ENCODE data around the gene PARP12. TPM values are rescaled to one million over a fixed set of nuclear protein-coding genes. Genes with fewer than 3 reads are reported as not detected.

Gene PARP12
- total and polyA plus RNA-seq, 2 of the 8 experiments (the other 6 are each of a cell fraction or from before 2014, with no cell fraction given): 9.0 to 21.5 TPM

DNA sequence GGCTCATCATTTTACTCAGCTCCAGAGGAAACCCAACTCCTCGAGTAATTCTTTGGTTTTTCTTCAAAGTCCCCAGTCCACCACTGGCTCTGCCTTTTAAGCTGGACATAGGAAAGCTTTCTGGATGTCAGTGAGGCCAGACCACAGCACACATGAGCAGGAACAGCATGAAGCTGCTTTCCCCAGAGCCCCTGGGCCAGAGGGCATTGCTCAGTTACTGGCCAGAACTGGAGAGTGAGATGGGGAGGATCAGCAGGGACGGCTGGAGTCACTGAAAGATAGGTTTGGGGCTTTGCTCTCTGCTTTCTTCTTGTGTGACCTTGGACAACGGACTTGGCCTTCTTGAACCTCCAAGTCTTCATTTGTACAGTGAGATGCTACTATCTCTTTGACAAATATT is 43.1 kb downstream of the PARP12 start (continued):
- no peak for TF ChIP-seq NANOG (IDR thresholded peaks at IDR 0.05; ENCODE audit: insufficient read depth, low read depth, low read length, poor library complexity, severe bottlenecking)
- TF ChIP-seq SIRT6 (IDR thresholded peaks at IDR 0.05; ENCODE audit: low read length): no peak
- no peak for TF ChIP-seq GTF2F1 (IDR thresholded peaks at IDR 0.05; ENCODE audit: borderline replicate concordance, low read depth, low read length)
- TF ChIP-seq CHD7 (IDR thresholded peaks at IDR 0.05; ENCODE audit: insufficient replicate concordance, low read length): no peak
- no peak for TF ChIP-seq EGR1 (IDR thresholded peaks at IDR 0.05; ENCODE audit: borderline replicate concordance, low read depth, low read length)

All from H1 (cell line).